ENCODE results near the gene RAB7A.

DNA sequence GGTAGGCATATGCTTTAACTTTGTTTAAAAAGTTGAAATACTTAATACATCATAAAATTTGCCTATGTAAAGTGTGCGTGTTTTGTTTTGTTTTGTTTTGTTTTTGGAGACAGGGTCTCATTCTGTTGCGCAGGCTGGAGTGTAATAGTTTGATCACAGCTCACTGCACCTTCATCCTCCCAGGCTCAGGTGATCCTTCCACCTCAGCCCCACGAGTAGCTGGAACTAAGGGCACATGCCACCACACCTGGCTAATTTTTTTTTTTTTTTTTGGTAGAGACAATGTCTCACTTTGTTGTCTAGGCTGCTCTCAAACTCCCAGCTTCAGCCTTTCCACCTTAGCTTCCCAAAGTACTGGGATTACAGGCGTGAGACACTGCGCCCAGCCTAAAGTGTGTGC is 42.5 kb downstream of the RAB7A start:
- TF ChIP-seq EP300 (IDR thresholded peaks at IDR 0.05; ENCODE audit: borderline replicate concordance) = no peak
- no peak for TF ChIP-seq FOXM1 (IDR thresholded peaks at IDR 0.05; ENCODE audit: borderline replicate concordance, low read depth)
- no peak for TF ChIP-seq TAF1 (IDR thresholded peaks at IDR 0.05; ENCODE audit: low read depth)
- TF ChIP-seq, protein P1, sequence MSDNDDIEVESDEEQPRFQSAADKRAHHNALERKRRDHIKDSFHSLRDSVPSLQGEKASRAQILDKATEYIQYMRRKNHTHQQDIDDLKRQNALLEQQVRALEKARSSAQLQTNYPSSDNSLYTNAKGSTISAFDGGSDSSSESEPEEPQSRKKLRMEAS (IDR thresholded peaks at IDR 0.05) = no peak
- TF ChIP-seq TCF12 (IDR thresholded peaks at IDR 0.05; ENCODE audit: low read depth) = no peak
- TF ChIP-seq, protein P2, sequence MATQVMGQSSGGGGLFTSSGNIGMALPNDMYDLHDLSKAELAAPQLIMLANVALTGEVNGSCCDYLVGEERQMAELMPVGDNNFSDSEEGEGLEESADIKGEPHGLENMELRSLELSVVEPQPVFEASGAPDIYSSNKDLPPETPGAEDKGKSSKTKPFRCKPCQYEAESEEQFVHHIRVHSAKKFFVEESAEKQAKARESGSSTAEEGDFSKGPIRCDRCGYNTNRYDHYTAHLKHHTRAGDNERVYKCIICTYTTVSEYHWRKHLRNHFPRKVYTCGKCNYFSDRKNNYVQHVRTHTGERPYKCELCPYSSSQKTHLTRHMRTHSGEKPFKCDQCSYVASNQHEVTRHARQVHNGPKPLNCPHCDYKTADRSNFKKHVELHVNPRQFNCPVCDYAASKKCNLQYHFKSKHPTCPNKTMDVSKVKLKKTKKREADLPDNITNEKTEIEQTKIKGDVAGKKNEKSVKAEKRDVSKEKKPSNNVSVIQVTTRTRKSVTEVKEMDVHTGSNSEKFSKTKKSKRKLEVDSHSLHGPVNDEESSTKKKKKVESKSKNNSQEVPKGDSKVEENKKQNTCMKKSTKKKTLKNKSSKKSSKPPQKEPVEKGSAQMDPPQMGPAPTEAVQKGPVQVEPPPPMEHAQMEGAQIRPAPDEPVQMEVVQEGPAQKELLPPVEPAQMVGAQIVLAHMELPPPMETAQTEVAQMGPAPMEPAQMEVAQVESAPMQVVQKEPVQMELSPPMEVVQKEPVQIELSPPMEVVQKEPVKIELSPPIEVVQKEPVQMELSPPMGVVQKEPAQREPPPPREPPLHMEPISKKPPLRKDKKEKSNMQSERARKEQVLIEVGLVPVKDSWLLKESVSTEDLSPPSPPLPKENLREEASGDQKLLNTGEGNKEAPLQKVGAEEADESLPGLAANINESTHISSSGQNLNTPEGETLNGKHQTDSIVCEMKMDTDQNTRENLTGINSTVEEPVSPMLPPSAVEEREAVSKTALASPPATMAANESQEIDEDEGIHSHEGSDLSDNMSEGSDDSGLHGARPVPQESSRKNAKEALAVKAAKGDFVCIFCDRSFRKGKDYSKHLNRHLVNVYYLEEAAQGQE (IDR thresholded peaks at IDR 0.05; ENCODE audit: low read depth) = no peak
- no peak for TF ChIP-seq CEBPB (IDR thresholded peaks at IDR 0.05)
- no peak for TF ChIP-seq RAD21 (IDR thresholded peaks at IDR 0.05; ENCODE audit: low read depth)
- TF ChIP-seq YY1 (IDR thresholded peaks at IDR 0.05; ENCODE audit: low read depth) = no peak
- TF ChIP-seq TEAD4 (IDR thresholded peaks at IDR 0.05) = no peak
- no peak for TF ChIP-seq CREB1 (IDR thresholded peaks at IDR 0.05; ENCODE audit: low read depth)
